ENCODE data around the gene SUMF1.

Gene SUMF1

DNA sequence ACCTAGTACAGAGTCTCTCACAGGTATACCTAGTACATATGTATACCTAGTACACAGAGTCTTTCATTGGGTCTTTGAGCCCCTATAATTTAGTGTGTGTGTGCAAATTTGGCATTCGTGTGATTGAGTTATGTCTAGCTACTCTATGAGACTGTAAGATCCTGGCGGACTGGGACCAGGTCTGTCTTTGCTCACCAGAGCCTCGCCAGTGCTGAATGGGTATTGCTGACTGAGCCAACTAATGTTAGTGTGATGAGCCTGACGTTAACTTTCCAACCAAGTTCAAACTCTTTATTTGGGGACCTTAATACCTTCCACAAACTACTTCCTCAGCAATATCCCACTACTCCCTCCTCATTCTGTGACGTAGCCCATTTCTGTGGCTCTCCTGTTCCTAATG lies 128.3 kb downstream of the SUMF1 start:
- POLR2A ChIA-PET, result no interaction called here
- DNase-seq (ENCODE audit: extremely low spot score), result no peak
- TF ChIP-seq TARDBP (IDR thresholded peaks at IDR 0.05), result no peak
- TF ChIP-seq CTBP1 (IDR thresholded peaks at IDR 0.05; ENCODE audit: borderline replicate concordance), result no peak
- no peak for TF ChIP-seq ZNF384 (IDR thresholded peaks at IDR 0.05)
- TF ChIP-seq SP1 (IDR thresholded peaks at IDR 0.05), result no peak
- TF ChIP-seq FOXA1 (IDR thresholded peaks at IDR 0.05), result no peak
- no peak for TF ChIP-seq L3MBTL2 (conservative IDR thresholded peaks at IDR 0.05)
- TF ChIP-seq SUZ12 (IDR thresholded peaks at IDR 0.05), result no peak
- TF ChIP-seq, protein P1, sequence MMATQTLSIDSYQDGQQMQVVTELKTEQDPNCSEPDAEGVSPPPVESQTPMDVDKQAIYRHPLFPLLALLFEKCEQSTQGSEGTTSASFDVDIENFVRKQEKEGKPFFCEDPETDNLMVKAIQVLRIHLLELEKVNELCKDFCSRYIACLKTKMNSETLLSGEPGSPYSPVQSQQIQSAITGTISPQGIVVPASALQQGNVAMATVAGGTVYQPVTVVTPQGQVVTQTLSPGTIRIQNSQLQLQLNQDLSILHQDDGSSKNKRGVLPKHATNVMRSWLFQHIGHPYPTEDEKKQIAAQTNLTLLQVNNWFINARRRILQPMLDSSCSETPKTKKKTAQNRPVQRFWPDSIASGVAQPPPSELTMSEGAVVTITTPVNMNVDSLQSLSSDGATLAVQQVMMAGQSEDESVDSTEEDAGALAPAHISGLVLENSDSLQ (IDR thresholded peaks at IDR 0.05), result no peak
- TF ChIP-seq BHLHE40 (IDR thresholded peaks at IDR 0.05; ENCODE audit: borderline replicate concordance), result no peak
- no peak for TF ChIP-seq HDGF (IDR thresholded peaks at IDR 0.05; ENCODE audit: borderline replicate concordance)
- no peak for TF ChIP-seq LEF1 (IDR thresholded peaks at IDR 0.05; ENCODE audit: borderline replicate concordance)
- TF ChIP-seq FOXK2 (IDR thresholded peaks at IDR 0.05), result no peak
- no peak for TF ChIP-seq ELF4 (IDR thresholded peaks at IDR 0.05)
- TF ChIP-seq FOXM1 (IDR thresholded peaks at IDR 0.05; ENCODE audit: borderline replicate concordance), result no peak
- TF ChIP-seq NFRKB (IDR thresholded peaks at IDR 0.05), result no peak
- TF ChIP-seq ARNT (IDR thresholded peaks at IDR 0.05), result no peak
- CTCF ChIA-PET, result interaction anchor here (0.7 kb wide), 1 partner anchor 13 kb away, joined by 4 read pairs; no protein-coding TSS in a partner anchor

DNA sequence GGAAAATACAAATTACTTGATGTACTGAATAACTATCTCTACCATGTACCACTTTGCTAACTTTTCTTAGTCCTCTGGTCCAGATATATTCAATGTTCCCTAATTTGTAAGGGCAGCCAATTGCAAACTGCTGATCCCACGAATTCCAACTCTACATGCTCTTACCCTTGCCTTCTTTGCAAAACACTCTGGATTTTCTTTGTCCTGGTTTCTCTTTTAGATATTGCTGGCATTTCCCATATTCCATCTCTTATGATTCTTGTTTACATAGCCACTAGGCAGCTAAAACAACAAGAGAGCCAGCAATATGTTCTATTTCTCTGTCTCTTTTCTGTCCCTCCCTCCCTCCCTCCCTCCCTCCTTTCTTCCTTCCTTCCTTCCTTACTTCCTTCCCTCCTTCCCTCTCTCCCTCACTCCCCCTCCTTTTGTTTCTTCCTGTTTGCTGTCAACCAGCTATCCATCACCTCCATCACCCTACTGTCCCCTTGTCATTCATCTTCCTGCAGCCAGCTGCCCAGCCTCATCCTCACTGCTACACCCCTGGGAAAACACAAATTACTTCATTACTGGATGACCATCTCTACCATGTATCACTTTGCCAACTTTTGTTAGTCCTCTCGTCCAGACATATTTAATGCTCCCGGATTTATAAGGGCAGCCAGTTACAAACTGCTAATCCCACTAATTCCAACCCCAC lies 130.1 kb downstream of the SUMF1 start:
- ChIA-PET CTCF (no interaction called here), POLR2A (no interaction called here)
- no peak for TF ChIP-seq SP1 (IDR thresholded peaks at IDR 0.05)
- TF ChIP-seq ELF4 (IDR thresholded peaks at IDR 0.05), result no peak
- TF ChIP-seq FOXK2 (IDR thresholded peaks at IDR 0.05), result no peak
- no peak for TF ChIP-seq ARNT (IDR thresholded peaks at IDR 0.05)
- no peak for TF ChIP-seq CTBP1 (IDR thresholded peaks at IDR 0.05; ENCODE audit: borderline replicate concordance)
- no peak for TF ChIP-seq FOXA1 (IDR thresholded peaks at IDR 0.05)
- TF ChIP-seq NFRKB (IDR thresholded peaks at IDR 0.05), result no peak
- no peak for TF ChIP-seq SUZ12 (IDR thresholded peaks at IDR 0.05)
- TF ChIP-seq FOXM1 (IDR thresholded peaks at IDR 0.05; ENCODE audit: borderline replicate concordance), result no peak
- TF ChIP-seq TARDBP (IDR thresholded peaks at IDR 0.05), result no peak
- no peak for TF ChIP-seq HDGF (IDR thresholded peaks at IDR 0.05; ENCODE audit: borderline replicate concordance)
- no peak for TF ChIP-seq L3MBTL2 (conservative IDR thresholded peaks at IDR 0.05)
- TF ChIP-seq, protein P1 (IDR thresholded peaks at IDR 0.05), result no peak
- DNase-seq (ENCODE audit: extremely low spot score), result no peak

DNA sequence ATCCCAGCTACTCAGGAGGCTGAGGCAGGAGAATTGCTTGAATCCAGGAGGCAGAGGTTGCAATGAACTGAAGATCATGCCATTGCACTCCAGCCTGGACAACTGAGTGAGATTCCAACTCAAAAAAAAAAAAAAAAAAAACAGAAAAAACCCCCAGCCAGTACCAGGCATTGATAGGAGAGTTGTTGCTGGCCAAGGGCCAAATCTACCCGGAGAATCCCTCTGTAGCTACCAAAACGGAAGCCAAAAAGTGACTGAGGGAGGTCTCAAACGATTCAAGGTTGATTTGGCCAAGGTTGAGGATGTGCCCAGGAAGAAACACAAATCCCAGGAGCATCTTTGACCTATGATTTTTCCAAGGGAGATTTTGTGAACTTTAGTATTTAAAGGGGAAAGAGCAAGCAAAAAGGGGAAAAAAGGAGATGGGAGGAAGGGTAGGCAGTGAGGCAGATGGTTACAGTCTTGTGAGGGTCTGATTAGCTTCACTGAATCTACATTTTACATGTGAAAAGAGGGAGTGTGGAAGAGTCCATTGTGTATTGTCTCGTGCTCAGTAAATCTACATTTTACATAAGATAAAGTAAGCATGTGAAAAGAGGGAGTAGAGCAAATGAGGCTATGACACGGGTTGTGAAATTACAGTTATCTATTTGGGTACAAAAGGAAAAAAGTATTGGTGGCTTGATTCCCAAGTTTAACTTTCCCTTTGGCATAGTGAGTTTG lies 131.1 kb downstream of the SUMF1 start:
- CTCF ChIA-PET, result no interaction called here
- DNase-seq (ENCODE audit: extremely low spot score), result no peak
- TF ChIP-seq FOXM1 (IDR thresholded peaks at IDR 0.05; ENCODE audit: borderline replicate concordance) (no peak), ELF4 (IDR thresholded peaks at IDR 0.05) (no peak), L3MBTL2 (conservative IDR thresholded peaks at IDR 0.05) (no peak), ZNF384 (IDR thresholded peaks at IDR 0.05) (no peak), FOXK2 (IDR thresholded peaks at IDR 0.05) (no peak), NFRKB (IDR thresholded peaks at IDR 0.05) (no peak), SUZ12 (IDR thresholded peaks at IDR 0.05) (no peak)
- POLR2A ChIA-PET, result no interaction called here

DNA sequence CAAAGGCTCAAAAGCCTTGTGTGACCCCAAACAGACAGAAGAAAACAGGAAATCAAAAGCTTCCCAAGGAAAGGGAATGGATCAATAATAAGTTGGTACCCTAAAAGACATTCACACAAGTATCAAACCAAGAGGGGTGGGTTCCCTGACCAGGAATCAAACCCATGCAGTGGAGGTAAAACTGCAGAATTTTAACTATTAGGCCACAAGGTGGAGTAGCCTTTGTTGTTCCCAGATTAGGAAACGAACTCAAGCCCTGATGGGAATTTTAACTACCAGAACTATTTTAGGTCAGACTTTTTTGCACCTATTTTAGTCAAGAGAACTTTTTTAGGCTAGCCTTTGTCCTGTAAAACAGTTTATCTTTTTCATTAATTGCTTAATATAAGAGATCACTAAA lies 132.5 kb downstream of the SUMF1 start:
- no peak for DNase-seq (ENCODE audit: extremely low spot score)
- POLR2A ChIA-PET, result no interaction called here
- no peak for TF ChIP-seq BHLHE40 (IDR thresholded peaks at IDR 0.05; ENCODE audit: borderline replicate concordance)
- CTCF ChIA-PET, result no interaction called here

DNA sequence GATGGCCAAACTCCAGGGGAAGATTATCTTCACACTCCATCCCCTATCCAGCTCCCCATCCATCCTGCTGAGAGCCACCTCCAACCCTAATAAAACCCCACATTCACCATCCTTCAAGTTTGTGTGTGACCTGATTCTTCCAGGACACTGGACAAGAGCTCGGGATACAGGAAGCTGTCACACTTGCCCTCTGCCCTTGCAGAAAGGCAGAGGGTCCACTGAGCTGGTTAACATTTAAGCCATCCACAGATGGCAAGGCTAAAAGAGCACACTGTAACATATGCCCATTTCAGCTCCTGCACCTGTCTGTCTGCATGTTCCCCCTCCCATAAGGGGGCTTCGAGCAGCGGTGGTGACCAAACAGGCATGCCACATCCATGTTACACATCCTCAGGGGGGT lies 134.1 kb downstream of the SUMF1 start:
- no peak for TF ChIP-seq SUZ12 (IDR thresholded peaks at IDR 0.05)
- ChIA-PET CTCF (interaction anchor here (0.6 kb wide), 1 partner anchor 115 kb away, joined by 3 read pairs; no protein-coding TSS in a partner anchor), POLR2A (no interaction called here)
- no peak for DNase-seq (ENCODE audit: extremely low spot score)

DNA sequence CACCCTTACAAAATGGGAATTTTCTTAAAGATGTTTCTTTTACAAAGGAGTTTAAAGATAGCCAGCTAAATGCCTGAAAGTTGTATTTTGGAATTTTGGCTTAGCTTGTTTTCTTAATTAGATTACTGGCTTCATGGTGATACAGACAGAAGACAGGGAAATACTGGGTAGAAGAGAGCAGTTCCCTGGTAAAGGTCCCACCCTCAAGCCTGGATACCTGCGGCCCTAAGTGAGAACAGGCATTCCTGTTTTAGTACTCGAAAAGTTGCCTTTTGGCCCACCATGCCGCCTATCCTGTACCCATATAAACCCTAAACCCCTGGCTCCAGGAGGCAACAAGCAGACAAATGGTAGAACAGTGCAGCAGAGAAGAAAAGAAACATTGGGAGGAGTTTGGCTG lies 134.5 kb downstream of the SUMF1 start:
- ChIA-PET CTCF (interaction anchor here (0.6 kb wide), 1 partner anchor 116 kb away, joined by 3 read pairs; no protein-coding TSS in a partner anchor), POLR2A (no interaction called here)
- TF ChIP-seq, protein P1 (IDR thresholded peaks at IDR 0.05), result no peak
- TF ChIP-seq NFRKB (IDR thresholded peaks at IDR 0.05) (no peak), TARDBP (IDR thresholded peaks at IDR 0.05) (no peak), FOXM1 (IDR thresholded peaks at IDR 0.05; ENCODE audit: borderline replicate concordance) (no peak), HDGF (IDR thresholded peaks at IDR 0.05; ENCODE audit: borderline replicate concordance) (no peak), CTBP1 (IDR thresholded peaks at IDR 0.05; ENCODE audit: borderline replicate concordance) (no peak), ARNT (IDR thresholded peaks at IDR 0.05) (no peak), FOXK2 (IDR thresholded peaks at IDR 0.05) (no peak), ZNF384 (IDR thresholded peaks at IDR 0.05) (no peak), LEF1 (IDR thresholded peaks at IDR 0.05; ENCODE audit: borderline replicate concordance) (no peak)
- no peak for DNase-seq (ENCODE audit: extremely low spot score)

Data from HEK293T (cell line).